HG03439 (cell line): Measurements from ENCODE around the gene TMEM221.

ENCODE experiments used
- ATAC-seq: cut with Tn5 transposase; IDR thresholded peaks from one replicate; pipeline ENCODE4 v1.9.1; 2021; ENCODE audit warnings: mild to moderate bottlenecking, moderate library complexity; ENCODE audit not compliant: unreplicated experiment

Gene TMEM221

DNA sequence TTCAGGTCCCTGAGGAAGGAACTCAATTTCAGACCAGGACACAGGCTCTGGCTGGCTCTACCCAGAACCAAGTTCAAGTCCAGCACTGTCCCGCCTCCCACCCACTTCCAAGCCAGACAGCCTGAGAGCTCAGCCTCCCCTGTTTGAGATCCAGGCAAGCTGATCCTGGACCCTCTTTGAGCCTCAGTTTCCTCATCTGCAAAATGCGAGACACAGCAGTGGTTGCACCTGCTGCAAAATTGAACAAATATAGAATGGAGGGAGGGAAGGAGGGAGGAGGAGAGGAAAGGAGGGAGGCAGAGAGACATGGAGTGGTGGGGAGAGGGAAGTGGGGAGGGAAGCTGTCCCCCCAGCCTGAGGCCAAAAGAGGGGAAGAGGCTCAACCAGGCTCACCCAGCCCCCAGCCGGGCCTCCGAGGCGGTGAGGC lies 751 bp downstream of the TMEM221 start:
- ATAC-seq: no peak

DNA sequence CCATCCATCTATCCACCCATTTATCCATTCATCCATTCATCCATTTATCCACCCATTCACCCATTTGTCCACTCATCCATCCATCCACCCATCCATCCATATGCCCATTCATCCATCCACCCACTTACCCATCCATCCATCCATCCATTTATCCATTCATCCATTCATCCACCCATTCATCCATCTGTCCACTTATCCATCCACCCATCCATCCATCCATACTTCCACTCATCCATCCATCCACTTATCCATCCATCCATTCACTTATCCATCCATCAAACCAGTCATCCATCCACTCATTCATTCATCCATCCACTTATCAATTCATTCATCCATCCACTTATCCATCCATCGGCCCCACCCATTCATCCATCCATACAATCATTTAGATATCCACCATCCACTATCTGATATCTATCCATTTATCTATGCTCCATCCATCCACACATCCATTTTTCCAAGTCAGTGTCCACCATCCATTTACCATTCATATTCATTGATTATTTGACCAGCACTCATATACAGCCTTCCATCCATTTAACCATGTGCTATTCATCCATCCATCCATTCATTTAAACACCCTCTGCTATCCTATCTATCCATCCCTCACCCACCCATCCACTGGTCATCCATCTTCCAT lies 2.8 kb downstream of the TMEM221 start:
- ATAC-seq: no peak

DNA sequence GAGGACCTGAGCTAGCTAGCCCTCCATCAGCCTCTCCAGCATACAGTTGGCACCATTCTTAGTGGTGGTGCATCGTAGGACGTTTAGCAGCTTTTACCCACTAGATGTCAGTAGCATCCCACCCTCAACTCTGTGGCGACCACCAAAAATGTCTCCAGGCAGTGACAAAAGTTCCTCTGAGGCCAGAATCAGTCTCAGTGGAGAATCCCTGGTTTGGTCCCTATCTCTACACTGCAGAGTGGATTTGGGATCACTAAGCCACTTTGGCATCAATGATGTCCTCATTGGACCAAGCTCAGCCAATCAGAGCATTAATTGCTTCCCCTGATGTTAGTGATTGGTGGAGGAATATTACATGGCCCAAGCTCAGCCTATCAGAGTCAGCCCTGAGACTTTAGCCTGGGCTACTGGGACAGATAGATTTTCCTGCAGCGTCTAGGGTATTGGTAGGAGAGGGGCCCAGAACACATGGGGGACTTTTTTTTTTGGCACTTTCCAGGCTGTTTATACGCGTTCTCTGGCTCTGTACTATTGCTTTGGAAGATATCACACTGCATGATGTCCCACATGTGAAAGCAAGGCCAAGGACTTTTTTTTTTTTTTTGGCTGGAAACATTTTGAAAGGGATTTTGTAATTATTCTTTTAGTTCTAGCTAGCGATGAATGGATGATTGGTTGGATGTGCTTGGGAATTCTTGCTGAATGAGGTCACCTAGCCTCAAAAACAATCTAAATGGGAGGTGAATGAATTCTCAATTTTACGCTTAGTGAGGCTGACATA lies 7.0 kb downstream of the TMEM221 start:
- no peak for ATAC-seq

DNA sequence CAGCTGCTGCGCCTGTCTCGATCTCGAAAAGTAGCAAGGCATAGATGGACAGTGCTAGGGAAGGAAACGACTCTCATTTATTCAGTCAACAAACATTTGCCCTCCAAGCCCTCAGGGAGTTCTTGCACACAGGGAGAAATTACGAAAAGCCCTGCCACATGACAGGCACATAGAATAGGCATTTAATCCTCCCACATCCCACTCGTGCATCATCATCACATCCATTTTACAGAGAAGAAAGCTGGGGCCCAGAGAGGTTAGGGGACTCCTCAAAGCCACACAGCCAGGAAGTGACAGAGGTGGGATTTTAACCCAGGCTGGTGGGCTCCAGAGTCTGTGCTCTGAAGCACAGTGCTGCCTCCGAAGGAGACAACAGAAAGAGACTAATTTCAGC lies 11.6 kb downstream of the TMEM221 start:
- ATAC-seq: no peak

DNA sequence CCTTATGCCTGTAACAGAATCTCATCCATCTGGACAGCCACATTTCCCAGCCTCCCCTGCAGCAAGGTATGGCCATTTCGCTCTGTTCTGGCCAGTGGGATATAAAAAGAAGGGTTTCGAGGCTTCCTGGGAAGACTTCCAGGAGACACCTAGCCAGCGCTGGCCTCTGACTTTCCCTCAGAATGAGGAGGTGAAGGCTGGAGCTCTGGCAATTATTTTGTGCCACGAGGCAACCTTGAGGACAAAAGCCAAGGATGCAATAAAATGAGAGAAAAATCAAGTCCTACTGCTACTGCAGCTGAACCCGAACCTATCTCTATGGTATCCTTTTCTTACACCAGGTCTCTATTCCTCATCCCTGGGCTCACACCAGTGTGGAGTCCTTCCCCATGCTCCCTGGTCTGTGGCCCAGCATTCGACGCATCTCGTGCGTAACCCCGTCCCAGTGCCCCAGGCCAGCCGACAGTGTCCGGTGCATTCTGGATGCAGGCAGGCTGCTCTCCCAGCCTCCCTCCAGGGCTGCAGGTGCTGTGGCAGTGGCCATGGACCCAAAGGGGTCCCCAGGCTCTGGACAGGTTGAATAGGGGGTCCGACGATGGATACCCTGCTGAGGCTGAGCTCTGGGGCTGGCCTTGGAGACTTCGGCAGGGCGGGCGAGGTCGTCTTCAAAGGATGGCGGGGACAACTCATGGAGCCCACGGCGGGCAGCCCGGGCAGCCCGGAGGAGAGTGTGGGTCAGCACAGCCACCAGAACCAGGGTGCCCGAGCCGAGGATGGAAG lies 12.2 kb downstream of the TMEM221 start:
- no peak for ATAC-seq

DNA sequence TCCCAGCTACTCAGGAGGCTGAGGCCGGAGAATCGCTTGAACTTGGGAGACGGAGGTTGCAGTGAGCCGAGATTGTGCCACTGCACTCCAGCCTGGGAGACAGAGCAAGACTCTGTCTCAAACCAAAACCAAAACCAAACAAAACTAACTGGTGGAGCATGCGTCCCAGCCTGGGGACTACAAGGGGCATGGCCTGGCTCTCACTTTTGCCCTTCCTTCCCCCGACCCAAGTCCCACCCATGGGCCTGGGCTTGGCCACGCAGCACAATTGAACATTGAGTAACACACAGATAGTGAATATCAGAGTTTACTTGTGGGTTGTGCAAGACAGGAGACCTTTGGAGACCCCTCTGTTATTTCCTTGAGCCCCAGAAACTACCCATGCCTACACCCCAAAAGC lies 13.2 kb downstream of the TMEM221 start:
- ATAC-seq: no peak

DNA sequence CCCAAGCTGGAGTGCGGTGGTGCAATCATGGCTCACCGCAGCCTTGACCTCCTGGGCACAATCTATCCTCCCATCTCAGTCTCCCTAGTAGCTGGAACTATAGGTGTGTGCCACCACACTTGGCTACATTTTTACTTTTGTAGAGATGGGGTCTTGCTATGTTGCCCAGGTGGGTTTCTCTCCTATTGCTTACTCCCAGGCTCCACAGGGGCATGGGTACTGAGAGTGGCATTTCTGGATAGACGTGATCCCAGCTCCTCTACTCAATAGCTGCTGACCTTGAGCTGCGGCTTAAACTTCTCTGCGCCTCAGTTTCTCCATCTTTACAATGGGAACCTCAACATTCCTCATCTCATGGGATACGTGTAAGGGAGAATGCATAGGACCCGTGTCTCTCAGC lies 17.1 kb downstream of the TMEM221 start:
- ATAC-seq: no peak

DNA sequence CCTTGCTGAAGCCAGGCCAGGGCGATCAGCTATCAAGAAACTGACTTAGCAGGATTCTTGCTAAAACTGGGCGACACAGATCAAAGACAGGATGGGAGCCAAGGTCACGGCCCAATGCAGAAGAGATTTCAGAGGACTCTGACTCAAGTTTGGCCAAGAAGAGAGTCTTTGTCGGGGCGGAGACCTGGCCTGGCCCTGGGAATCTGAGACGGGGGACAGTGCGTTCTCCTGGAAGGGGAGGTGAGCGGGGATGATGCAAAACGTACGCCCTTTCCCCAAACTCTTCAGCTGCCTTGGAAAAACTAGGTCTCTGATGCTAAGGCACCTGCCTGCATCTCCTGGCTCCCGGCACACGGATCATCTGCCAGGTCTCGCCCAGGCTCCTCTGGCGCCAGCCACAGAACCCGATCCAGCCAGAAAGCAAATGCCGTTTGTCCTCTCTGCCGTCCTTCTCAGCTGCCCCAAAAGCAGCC lies 18.8 kb downstream of the TMEM221 start:
- no peak for ATAC-seq

DNA sequence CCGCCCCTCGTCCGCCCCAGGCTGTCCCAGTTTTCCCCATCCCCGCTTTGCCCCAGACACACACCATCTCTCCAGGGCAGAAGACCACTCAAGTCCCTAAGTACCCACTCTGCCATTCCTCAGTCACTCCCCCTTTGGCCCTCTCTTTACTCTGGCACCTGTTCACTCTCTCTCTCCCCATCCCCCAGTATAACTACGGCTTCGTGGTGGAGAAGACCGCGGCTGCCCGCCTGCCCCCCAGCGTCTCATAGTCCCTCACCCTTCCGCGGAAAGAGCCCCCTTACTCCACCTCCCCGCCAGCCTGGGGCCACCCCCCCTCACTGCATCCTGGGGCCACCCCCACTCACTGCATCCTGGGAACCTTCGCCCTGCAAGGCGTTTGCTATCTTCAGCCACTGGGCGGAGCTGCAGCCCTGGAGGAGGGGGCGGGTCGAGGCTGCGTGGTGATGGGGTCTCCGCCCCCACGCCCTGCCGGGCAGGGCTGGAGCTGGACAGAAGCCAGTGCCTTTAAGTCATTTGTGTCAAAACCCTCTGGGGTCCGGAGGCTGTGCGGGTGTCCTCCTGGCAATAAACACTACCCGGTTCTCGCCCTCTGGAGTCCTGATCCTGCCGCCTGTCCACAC lies 23.6 kb downstream of the TMEM221 start:
- no peak for ATAC-seq

DNA sequence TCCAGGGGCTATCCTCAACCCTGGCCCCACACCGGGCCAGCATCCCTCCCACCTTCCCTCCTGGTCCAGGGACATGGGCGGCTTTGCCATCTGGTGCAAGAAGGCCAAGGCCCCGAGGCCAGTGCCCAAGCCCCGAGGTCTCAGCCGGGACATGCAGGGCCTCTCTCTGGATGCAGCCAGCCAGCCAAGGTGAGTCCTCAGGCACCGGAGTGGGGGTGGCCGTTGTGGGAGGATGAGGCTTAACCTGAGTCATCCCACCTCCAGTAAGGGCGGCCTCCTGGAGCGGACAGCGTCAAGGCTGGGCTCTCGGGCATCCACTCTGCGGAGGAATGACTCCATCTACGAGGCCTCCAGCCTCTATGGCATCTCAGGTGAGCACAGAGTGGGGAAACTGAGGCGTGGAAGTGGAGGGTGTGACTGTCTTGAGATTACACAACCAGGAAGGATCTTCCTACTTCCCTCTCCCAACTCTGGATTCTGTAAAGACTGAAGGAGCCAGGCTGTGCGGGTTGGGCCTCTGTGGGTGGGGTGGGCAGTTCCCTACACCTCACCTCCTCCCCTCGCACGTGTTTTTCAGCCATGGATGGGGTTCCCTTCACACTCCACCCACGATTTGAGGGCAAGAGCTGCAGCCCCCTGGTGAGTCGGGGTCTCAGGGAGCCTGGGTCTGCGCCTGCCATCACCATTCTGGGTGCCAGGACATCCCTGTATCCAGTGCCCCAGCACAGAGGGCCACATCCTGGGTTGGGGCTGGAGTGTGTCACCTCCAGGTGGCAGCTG lies 24.8 kb downstream of the TMEM221 start:
- no peak for ATAC-seq

DNA sequence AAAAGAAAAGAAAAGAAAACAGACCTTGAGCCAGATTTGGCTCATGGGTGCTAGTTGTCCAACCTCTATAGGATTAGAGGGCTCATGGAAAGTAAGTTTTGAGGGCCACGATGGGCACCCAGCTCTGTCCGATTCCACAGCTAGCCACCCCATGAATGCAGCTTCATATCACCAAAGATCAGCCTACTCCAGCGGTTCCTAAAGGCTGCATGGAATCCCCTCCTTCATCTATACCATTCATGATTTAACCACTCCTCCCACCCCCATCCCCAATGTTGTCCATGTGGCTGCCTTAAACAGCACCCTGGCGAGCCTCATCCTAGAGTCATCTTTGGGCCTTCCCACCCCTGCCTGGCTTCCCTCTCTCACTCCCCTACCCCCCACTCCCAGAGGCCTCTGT lies 26.5 kb downstream of the TMEM221 start:
- no peak for ATAC-seq

DNA sequence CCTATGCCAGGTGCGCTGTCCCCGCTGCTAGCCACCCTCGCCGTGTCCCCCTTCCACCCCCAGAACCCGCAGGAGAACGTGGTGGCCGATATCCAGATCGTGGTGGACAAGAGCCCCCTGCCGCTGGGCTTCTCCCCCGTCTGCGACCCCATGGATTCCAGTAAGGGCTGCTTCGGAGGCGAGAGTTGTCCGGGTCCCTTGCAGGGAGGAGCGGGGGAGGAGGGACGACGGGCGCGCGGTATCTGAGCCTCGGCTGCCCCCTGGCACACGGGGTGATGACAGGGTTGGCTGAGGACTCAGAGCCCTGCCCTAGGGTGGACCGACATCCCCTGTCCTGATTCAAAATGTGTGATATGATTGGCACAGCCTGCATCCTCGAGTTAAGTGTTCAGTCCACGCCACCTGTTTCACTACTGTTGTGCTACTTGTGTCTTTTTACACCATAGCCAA lies 28.0 kb downstream of the TMEM221 start:
- ATAC-seq: peak; percentile 5

DNA sequence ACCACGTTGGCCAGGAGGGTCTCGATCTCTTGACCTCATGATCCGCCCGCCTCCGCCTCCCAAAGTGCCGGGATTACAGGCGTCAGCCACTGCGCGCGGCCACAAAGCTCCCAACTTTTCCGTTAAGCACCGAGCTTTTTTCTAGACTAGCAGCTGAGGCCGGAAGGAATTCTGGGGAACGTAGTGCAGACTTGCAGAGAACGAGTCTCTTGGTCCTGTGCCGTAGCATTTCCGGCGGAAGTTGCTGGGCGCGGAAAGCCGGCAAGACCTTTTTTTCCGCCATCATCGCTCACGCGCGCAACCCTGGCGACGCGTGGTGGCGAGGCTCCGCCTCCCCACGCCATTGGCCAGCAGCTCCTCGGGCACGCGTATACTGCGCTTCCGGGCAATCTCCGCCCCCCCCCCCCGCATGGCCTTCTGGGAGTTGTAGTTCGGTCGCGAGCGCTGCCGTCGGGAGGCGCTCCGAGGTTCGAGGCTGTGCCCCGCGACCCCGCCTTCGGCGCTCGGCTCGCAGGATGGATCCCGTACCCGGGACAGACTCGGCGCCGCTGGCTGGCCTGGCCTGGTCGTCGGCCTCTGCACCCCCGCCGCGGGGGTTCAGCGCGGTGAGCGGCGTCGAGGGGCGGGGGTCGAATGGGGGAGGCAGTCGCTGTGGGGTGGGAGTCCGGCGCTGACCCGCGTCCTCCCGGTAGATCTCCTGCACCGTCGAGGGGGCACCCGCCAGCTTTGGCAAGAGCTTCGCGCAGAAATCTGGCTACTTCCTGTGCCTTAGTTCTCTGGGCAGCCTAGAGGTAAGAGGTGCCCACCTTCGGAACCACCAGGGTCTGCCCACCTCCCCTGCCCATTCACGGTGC lies 28.6 kb downstream of the TMEM221 start, which contains the start of gene MVB12A:
MVB12A (plus strand) TSS at position 427 of the 854 bp plus-strand sequence; CDS start at position 516, 89 bp downstream.
- peak; percentile 92 for ATAC-seq

DNA sequence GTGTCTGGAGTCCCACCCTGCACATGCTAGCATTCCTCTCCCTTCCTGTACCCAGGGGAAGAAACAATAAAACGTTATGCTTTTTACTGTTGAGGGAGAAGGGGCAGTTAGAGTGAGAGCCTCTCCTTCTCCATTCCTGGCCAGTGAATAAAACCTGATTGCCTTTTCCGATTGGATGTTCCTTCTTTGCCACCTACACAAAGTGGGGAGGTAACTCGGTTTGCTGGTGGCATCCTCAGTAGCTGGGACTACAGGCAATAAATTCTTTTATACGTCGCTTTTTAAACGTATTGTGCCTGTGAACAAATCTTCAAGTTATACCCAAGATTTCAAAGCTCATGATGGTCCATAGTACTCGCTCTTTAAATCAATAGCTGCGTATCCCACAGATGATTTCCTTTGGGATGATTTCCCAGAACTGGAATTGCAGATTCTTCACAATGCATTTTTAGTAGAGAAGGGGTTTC lies 29.3 kb downstream of the TMEM221 start:
- no peak for ATAC-seq

DNA sequence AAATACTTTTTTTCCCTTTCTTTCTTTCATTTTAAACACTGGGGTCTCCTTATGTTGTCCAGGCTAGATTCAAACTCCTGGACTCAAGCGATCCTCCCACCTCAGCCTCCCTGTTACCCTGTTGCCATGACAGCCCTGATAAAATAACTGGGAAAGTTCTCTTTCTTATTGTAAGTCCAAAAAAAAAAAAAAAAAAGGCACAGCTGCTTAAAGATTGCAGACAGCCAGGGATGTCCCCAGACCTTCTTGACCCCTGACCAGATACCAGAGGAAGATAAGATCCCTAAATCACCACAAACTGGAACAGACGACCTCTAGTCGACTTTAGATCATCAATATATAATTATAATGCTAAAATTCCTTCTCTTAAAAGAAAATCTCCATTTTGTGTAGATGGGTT lies 29.8 kb downstream of the TMEM221 start:
- ATAC-seq: no peak

DNA sequence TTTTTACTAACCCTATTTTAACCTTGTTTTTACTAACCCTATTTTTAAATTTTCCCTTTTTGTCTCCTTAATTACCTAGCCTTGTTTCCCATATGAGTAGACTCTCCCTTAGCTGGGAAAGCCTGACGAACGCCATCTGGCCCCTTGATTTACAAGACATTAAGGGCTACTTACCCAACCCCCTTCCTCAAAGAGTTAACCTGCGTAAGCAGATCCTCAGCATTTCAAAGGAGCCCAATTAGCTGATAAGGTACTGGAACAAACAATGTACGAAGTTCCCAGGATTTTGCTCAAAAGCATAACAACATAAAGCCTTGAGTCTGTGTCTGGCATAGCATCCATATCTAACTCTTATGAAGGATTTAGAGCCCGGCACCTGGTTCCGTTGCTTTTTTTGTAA lies 33.3 kb downstream of the TMEM221 start:
- no peak for ATAC-seq

DNA sequence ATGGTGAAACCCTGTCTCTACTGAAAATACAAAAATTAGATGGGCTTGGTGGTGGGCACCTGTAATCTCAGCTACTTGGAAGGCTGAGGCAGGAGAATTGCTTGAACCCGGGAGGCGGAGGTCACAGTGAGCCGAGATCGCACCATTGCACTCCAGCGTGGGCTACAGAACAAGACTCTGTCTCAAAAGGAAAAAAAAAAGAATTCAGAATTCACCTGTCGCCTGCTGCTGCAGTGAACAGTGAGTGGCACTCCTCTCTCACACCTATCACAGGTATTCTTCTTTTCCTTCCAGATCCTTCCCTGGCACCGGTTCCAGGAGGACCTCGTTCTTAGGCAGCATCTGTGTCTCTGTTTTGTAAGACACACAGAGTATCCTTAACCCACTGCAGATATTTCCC lies 34.4 kb downstream of the TMEM221 start:
- no peak for ATAC-seq

DNA sequence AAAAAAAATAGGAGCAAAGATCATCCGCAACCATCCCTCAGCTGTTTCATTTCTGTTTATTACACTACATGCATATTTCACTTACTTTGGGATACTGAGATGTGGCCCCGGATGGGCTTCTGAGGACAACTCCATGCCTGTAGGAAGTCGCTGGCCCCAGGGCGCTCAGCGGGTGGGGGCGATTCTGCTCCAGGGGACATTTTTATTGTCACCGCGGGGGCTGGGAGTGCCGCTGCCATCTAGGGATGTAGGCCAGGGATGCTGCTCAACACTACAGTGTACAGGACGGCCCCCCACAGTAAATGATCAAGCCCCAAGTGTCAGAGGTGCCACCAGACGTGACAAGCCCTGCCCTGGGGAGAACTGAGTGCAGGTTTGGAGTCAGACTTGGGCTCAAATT lies 36.7 kb downstream of the TMEM221 start:
- no peak for ATAC-seq

DNA sequence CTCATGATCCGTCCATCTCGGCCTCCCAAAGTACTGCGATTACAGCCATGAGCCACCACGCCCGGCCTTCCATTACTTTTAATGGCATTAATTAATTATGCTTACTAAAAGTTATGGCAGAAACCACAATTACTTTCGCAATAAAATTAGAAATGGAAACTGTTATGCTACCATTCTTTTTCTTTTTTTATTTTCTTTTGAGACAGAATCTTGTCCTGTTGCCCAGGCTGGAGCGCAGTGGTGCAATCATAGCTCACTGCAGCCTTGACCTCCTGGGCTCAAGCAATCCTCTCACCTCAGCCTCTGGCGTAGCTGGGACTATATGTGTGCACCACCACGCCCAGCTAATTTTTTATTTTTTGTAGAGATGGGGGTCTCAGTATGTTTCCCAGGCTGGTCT lies 38.5 kb downstream of the TMEM221 start:
- ATAC-seq: no peak
